Hypothalamus (tissue), 51 donors: ENCODE measurements around the gene NANOS2.
"Not testable (repeated sequence)": the region's sequence is repeated elsewhere in the genome, so short reads cannot be mapped to it uniquely, and the experiment has no call there.

ENCODE experiments used
- DNase-seq, 51 donors: peaks; one replicate each; lab custom pipeline; 2025; lab: John Stamatoyannopoulos, UW

Gene NANOS2

GRCh38 chr19:45878043-45878794, 36.4 kb downstream of the NANOS2 start:
- DNase-seq = no peak

DNA sequence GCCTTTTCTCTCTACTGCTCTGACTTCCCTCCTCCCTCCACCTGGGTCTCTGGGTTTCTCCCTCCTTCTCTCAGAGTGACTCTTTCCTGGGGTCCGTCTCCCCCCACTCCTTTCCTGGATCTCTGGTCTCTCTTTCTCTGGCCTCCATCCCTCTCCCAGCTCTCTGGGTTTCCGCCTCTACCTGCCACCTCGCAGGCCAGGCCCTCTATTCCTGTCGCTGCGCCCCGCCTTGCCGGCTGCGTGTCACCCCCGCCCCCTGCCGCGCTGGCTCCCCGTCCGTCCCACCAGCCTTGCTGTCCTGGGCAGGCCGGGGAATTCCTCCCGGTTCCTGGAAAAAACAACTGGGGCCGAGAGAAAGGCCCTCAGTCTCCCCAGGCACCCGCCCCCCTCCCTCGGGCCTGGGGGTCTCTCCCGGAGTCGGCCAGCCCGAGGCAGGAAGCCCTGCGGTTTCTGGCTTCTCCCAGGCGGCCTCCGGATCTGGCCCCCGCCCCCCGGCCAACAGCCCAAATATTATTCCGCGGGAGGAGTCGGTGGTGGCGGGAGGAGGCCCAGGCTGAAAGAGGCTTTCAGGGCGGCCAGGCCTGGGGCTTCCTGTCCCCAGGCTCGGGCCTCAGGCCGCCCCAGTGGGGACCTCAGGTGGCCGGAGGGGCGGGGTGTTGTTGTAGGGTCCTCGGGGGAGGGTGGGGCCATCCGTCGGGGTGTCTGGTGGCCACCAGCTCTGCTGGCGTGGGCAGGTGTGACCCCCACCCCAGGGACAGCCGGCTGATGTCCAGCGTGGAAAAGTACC, 38.0 kb downstream of the NANOS2 start:
- no peak for DNase-seq

DNA sequence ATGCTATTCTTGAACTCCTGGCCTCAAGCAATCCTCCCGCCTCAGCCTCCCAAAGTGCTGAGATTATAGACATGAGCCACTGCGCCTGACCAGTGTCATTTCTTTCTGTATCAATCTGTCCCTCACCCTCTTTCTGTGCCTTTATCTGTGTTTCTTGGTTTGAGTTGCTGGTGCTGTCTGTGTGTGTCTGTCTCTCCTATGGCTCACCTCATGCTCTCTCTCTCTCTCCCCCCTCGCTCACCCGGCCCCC, 38.5 kb downstream of the NANOS2 start:
- DNase-seq = no peak

- no peak for DNase-seq
Measured at GRCh38 chr19:45874620-45874966, 40.0 kb downstream of the NANOS2 start.

- no peak for DNase-seq
Measured at GRCh38 chr19:45873219-45873772, 41.3 kb downstream of the NANOS2 start.

GRCh38 chr19:45872095-45872919, 42.3 kb downstream of the NANOS2 start:
- no peak for DNase-seq

- DNase-seq = no peak
Measured at GRCh38 chr19:45870798-45871197, 43.8 kb downstream of the NANOS2 start.

DNA sequence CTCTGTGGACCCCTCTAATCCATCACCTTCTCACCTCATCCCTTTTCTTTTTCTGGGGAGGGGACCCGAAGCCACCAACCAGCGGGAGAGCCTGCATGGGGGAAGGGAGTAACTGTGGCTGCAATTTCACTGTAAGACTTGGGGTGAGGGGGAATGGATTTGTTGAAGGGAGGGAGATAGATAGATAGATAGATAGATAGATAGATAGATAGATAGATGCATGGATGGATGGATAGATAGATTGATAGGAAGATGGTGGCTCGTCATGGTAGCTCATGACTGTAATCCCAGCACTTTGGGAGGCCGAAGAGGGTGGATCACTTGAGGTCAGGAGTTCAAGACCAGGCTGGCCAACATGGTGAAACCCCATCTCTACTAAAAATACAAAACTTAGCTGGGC, 47.3 kb downstream of the NANOS2 start:
- not testable (repeated sequence) for DNase-seq

DNA sequence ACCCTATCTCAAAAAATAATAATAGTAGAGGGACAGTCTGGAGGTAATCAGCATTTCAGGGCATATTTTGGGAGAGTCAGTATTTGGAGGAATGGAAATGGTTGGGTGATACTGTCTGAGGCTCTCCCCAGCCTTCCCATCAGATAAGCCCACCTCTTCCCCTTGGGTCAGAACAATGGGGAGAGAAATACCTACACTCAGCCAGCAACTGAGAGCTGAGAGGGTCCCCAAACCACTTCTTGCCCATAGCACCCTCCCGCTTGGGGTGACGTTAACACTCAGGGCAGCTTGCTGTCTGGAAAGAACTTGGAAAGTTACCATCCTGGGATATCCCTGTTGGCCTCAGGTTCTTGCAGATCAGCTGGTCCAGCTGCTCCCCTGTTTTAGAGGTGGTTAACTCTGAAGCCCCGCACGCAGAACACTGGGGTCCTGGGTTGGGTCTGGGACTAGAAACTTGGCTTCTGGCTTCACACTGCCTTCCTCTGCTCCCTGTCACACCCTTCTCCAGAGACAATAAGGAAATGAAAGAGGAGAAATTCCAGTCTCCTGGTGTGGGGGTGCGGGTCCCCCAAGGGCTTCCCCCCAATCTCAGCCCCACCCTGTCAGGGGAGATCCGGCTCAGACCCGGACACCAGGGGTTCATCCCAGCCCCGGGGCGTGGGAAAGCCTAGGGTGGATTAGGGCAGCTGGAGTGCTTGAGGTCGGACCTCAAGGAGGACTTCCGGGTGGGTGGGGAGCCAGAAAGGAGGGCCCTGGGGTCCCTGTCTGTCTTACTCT, 48.0 kb downstream of the NANOS2 start:
- DNase-seq = no peak

GRCh38 chr19:45865269-45865948, 49.2 kb downstream of the NANOS2 start:
- DNase-seq = no peak

DNA sequence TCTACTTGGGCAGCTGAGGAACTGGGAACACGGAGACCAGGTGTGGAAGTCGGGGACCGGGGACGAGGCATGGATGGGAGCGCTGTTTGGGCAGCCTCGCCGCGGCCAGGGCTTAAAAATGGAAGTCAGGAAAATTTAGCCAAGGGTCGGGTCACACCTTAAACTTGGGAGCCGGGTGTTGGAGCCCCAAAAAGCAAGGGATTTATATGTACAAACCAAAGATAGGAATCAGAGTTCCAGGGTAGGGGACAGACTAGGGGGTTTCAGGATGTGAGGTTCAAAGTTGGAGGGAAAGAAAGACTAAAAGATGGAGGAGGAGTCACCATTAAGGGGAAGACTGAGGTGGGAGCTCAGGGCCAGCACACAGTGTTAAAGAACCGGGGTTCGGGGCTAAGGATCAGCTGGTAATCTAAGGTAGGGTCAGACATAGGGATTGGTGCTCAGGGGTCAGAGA, 49.9 kb downstream of the NANOS2 start:
- DNase-seq = no peak

- DNase-seq = peak in 10 of 51 donors; percentile 10 to 40 (median 22)
Measured at GRCh38 chr19:45863840-45864628, 50.5 kb downstream of the NANOS2 start, which contains the start of gene FOXA3. FOXA3 (plus strand) TSS chr19:45864326; CDS start chr19:45864457, 131 bp downstream.

- DNase-seq = no peak
Measured at GRCh38 chr19:45863335-45863839, 51.2 kb downstream of the NANOS2 start.
